HL-60/S4 treated with phorbol 12-myristate 13-acetate at 8.2 ng/mL for 4 days and 3 days (cell line): Measurements from ENCODE around the gene GOLT1B.

Experiments used
- in situ Hi-C: fragments of 300-500 bp; cut with MboI; formaldehyde crosslinking; loops from 2 replicates; pipeline ENCODE4 v1.15.0; 2022; ENCODE audit warnings: low sequenced_read_pairs

GOLT1B gene

GRCh38 chr12:21521541-21521940 lies 20.0 kb downstream of the GOLT1B start:
- in situ Hi-C loops, result no loop called here

- in situ Hi-C loops, result no loop called here
Measured at GRCh38 chr12:21523148-21523547, 21.6 kb downstream of the GOLT1B start.

GRCh38 chr12:21526053-21526452 lies 24.5 kb downstream of the GOLT1B start, which contains the start of gene SPX:
Gene SPX, plus strand, starts transcription at chr12:21526296. Its CDS starts 177 bp downstream, at chr12:21526473.
- in situ Hi-C loops, result no loop called here

GRCh38 chr12:21526721-21527345 lies 25.2 kb downstream of the GOLT1B start:
- in situ Hi-C loops, result no loop called here

GRCh38 chr12:21527451-21528180 lies 26.0 kb downstream of the GOLT1B start:
- in situ Hi-C loops, result no loop called here

GRCh38 chr12:21528953-21529352 lies 27.4 kb downstream of the GOLT1B start:
- in situ Hi-C loops, result no loop called here

GRCh38 chr12:21529456-21529855 lies 27.9 kb downstream of the GOLT1B start:
- in situ Hi-C loops, result no loop called here

- in situ Hi-C loops, result no loop called here
Measured at GRCh38 chr12:21538061-21538653, 36.6 kb downstream of the GOLT1B start.

- in situ Hi-C loops, result no loop called here
Measured at GRCh38 chr12:21539797-21540196, 38.2 kb downstream of the GOLT1B start.

- in situ Hi-C loops, result no loop called here
Measured at GRCh38 chr12:21541773-21542172, 40.2 kb downstream of the GOLT1B start.

GRCh38 chr12:21542403-21542802 lies 40.8 kb downstream of the GOLT1B start:
- in situ Hi-C loops, result no loop called here

- in situ Hi-C loops, result no loop called here
Measured at GRCh38 chr12:21543151-21543550, 41.6 kb downstream of the GOLT1B start.

- in situ Hi-C loops, result no loop called here
Measured at GRCh38 chr12:21545557-21545956, 44.0 kb downstream of the GOLT1B start.

- in situ Hi-C loops, result no loop called here
Measured at GRCh38 chr12:21546716-21547115, 45.1 kb downstream of the GOLT1B start.

GRCh38 chr12:21547437-21547836 lies 45.8 kb downstream of the GOLT1B start:
- in situ Hi-C loops, result no loop called here

GRCh38 chr12:21551841-21552465 lies 50.4 kb downstream of the GOLT1B start:
- in situ Hi-C loops, result no loop called here

GRCh38 chr12:21552635-21553328 lies 51.2 kb downstream of the GOLT1B start:
- in situ Hi-C loops, result no loop called here

GRCh38 chr12:21553329-21553675 lies 51.7 kb downstream of the GOLT1B start:
- in situ Hi-C loops, result no loop called here

- in situ Hi-C loops, result no loop called here
Measured at GRCh38 chr12:21558100-21558679, 56.6 kb downstream of the GOLT1B start.

- in situ Hi-C loops, result no loop called here
Measured at GRCh38 chr12:21559855-21560569, 58.4 kb downstream of the GOLT1B start.
